GM23338 (cell line): Measurements from ENCODE around the gene CMIP. TPM values are rescaled to one million over a fixed set of nuclear protein-coding genes. Genes with fewer than 3 reads are reported as not detected.

Experiments
- ATAC-seq: fragments of 200-7000 bp; cut with Tn5 transposase; 3 replicates; pipeline ENCODE4 v1.9.1; 2020
- DNase-seq: peaks from one replicate; pipeline ENCODE4 v3.0.0-alpha.2; 2015; ENCODE audit warnings: low spot score
- H2AFZ ChIP-seq: fragments of 200-600 bp; sonication (generic); 2 replicates; pipeline ENCODE4 v1.8.0; 2016; ENCODE audit warnings: antibody characterized with exemption, mild to moderate bottlenecking, moderate library complexity
- H3F3A ChIP-seq: fragments of 200-600 bp; sonication (generic); replicated peaks from 2 replicates; pipeline ENCODE4 v1.8.0; 2017; ENCODE audit warnings: antibody characterized with exemption, mixed run types, low read depth
- H3K27ac ChIP-seq: fragments of 200-600 bp; sonication (generic); 2 replicates; pipeline ENCODE4 v1.6.1; 2016; ENCODE audit warnings: low read depth
- H3K27me3 ChIP-seq: fragments of 200-600 bp; sonication (generic); 2 replicates; pipeline ENCODE4 v1.8.0; 2016; ENCODE audit warnings: mild to moderate bottlenecking, mixed run types, moderate library complexity; ENCODE audit not compliant: insufficient read depth
- H3K36me3 ChIP-seq: fragments of 200-600 bp; sonication (generic); 2 replicates; pipeline ENCODE4 v1.8.0; 2016; ENCODE audit warnings: mild to moderate bottlenecking; ENCODE audit not compliant: insufficient read depth
- H3K4me1 ChIP-seq: fragments of 200-600 bp; sonication (generic); 2 replicates; pipeline ENCODE4 v1.8.0; 2016; ENCODE audit warnings: mild to moderate bottlenecking, moderate library complexity; ENCODE audit not compliant: insufficient read depth
- H3K4me2 ChIP-seq: fragments of 200-600 bp; sonication (generic); 2 replicates; pipeline ENCODE4 v1.7.1; 2017; ENCODE audit warnings: mixed run types
- H3K4me3 ChIP-seq: fragments of 200-600 bp; sonication (generic); 2 replicates; pipeline ENCODE4 v1.6.1; 2016; ENCODE audit warnings: mixed run types
- H3K79me2 ChIP-seq: fragments of 200-600 bp; sonication (generic); replicated peaks from 2 replicates; pipeline ENCODE4 v1.8.0; 2017; ENCODE audit warnings: mild to moderate bottlenecking; ENCODE audit not compliant: insufficient read depth
- H3K9me2 ChIP-seq: fragments of 200-600 bp; sonication (generic); 2 replicates; pipeline ENCODE4 v1.8.0; 2017; ENCODE audit not compliant: insufficient read depth
- H4K20me1 ChIP-seq: fragments of 200-600 bp; sonication (generic); replicated peaks from 2 replicates; pipeline ENCODE4 v1.8.0; 2017; ENCODE audit warnings: mild to moderate bottlenecking; ENCODE audit not compliant: insufficient read depth
- H3K27ac Mint-ChIP-seq: 2 replicates; pipeline ENCODE4 v1.8.0; 2020; ENCODE audit warnings: inconsistent platforms, mild to moderate bottlenecking, moderate library complexity, mixed read lengths
- H3K27me3 Mint-ChIP-seq: 3 replicates; pipeline ENCODE4 v1.8.0; 2022; ENCODE audit warnings: low read depth, mild to moderate bottlenecking, moderate library complexity, mixed read lengths, inconsistent platforms; ENCODE audit not compliant: insufficient read depth, poor library complexity
- H3K36me3 Mint-ChIP-seq: 3 replicates; pipeline ENCODE4 v1.8.0; 2021; ENCODE audit warnings: low read depth, mild to moderate bottlenecking, inconsistent platforms, moderate library complexity, mixed read lengths
- H3K4me1 Mint-ChIP-seq: 3 replicates; pipeline ENCODE4 v1.8.0; 2020; ENCODE audit warnings: mild to moderate bottlenecking, inconsistent platforms, mixed read lengths
- H3K4me3 Mint-ChIP-seq: 3 replicates; pipeline ENCODE4 v1.8.0; 2021; ENCODE audit warnings: moderate library complexity, mild to moderate bottlenecking, inconsistent platforms, mixed read lengths
- H3K9me3 Mint-ChIP-seq: 3 replicates; pipeline ENCODE4 v1.8.0; 2020; ENCODE audit warnings: moderate library complexity, mild to moderate bottlenecking, inconsistent platforms, mixed read lengths
- EZH2 ChIP-seq: fragments of 200-600 bp; sonication (generic); IDR thresholded peaks from one replicate; pipeline ENCODE4 v1.8.0; 2017; ENCODE audit warnings: antibody characterized with exemption, mild to moderate bottlenecking, low read depth; ENCODE audit not compliant: unreplicated experiment
- EZH2phosphoT487 ChIP-seq: fragments of 200-600 bp; sonication (generic); IDR thresholded peaks from one replicate; pipeline ENCODE4 v1.8.1; 2018; ENCODE audit warnings: antibody characterized with exemption; ENCODE audit not compliant: unreplicated experiment
- JUNB ChIP-seq: IDR thresholded peaks from one replicate; pipeline ENCODE4 v1.6.1; 2016; ENCODE audit warnings: antibody characterized with exemption; ENCODE audit not compliant: unreplicated experiment
- STAT1 ChIP-seq: IDR thresholded peaks from one replicate; pipeline ENCODE4 v1.6.1; 2016; ENCODE audit warnings: antibody characterized with exemption; ENCODE audit not compliant: unreplicated experiment
- ZNF114 ChIP-seq: fragments of 250-450 bp; sonication (Bioruptor Pico); IDR thresholded peaks from 2 replicates; pipeline ENCODE4 v1.5.0; 2020; ENCODE audit warnings: mild to moderate bottlenecking, moderate library complexity
- ZNF331 ChIP-seq: fragments of 250-450 bp; sonication (Bioruptor Pico); IDR thresholded peaks from 2 replicates; pipeline ENCODE4 v1.5.0; 2020; ENCODE audit warnings: low read depth, mild to moderate bottlenecking, moderate library complexity
- ZNF462 ChIP-seq: fragments of 250-450 bp; sonication (Bioruptor Pico); IDR thresholded peaks from 2 replicates; pipeline ENCODE4 v1.5.0; 2020; ENCODE audit warnings: mild to moderate bottlenecking, moderate library complexity
- polyA plus RNA-seq: library from polyadenylated mRNA; unstranded; fragments of >200 nt; fragmentation: Nextera tagmentation; extraction: Ambion mirVana; gene quantifications from 2 replicates; pipeline ENCODE4 v1.2.1, GENCODE V29; 2016
- total RNA-seq: library from RNA; depleted of rRNA; stranded (reverse); fragments of >200 nt; shearing (Covaris generic); gene quantifications from 2 replicates; pipeline ENCODE4 v1.2.3, GENCODE V29; 2014
- TF ChIP-seq, protein P1 (sequence below), 2 experiments: fragments of 200-600 bp in 1 of 2; sonication (generic) in 1 of 2; conservative IDR thresholded peaks; 2 replicates each; pipeline versions ENCODE4 v1.5.1 to v1.6.1; 2016 to 2017; ENCODE audit warnings: antibody characterized with exemption in 2 of 2, low read depth in 2 of 2, mild to moderate bottlenecking in 2 of 2, moderate library complexity in 1 of 2

CMIP gene
- total and polyA plus RNA-seq, 2 experiments from 2014 or later, result 9.5 to 62.3 TPM

GRCh38 chr16:81460075-81460474 is 15.5 kb downstream of the CMIP start (continued):
- no peak for TF ChIP-seq ZNF462 (CRISPR knock-in tag)
- TF ChIP-seq EZH2phosphoT487, result no peak
- no peak for TF ChIP-seq STAT1

DNA sequence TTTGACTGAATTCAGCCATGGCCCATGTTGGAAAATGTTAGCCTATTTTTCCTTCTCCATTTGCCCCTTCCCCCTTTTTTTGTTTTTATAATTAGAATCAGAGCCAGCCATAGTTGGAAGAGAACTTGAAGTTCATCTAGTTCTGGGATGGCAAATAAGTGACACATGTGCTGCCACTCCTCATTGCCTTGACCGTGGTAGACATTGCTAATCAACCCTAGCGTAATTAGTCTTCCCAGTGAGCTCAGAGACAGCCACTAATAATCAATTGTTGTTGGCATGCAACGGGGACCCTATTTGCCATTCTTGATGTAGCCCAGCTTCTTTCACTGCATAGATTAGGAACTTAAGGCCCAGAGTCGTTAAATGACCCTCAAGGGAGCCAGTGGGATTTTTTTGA is 16.6 kb downstream of the CMIP start:
- TF ChIP-seq STAT1 (no peak), JUNB (no peak), ZNF114 (CRISPR knock-in tag) (no peak), ZNF331 (CRISPR knock-in tag) (no peak), EZH2 (no peak), ZNF462 (CRISPR knock-in tag) (no peak)
- TF ChIP-seq, protein P1, sequence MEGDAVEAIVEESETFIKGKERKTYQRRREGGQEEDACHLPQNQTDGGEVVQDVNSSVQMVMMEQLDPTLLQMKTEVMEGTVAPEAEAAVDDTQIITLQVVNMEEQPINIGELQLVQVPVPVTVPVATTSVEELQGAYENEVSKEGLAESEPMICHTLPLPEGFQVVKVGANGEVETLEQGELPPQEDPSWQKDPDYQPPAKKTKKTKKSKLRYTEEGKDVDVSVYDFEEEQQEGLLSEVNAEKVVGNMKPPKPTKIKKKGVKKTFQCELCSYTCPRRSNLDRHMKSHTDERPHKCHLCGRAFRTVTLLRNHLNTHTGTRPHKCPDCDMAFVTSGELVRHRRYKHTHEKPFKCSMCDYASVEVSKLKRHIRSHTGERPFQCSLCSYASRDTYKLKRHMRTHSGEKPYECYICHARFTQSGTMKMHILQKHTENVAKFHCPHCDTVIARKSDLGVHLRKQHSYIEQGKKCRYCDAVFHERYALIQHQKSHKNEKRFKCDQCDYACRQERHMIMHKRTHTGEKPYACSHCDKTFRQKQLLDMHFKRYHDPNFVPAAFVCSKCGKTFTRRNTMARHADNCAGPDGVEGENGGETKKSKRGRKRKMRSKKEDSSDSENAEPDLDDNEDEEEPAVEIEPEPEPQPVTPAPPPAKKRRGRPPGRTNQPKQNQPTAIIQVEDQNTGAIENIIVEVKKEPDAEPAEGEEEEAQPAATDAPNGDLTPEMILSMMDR (conservative IDR thresholded peaks at IDR 0.05; ENCODE audit: low read depth in 2 of 2), result no peak
- Mint-ChIP-seq H3K9me3 (no peaks in the 10 kb centered on the region), H3K36me3 (peaks cover 18% of the 10 kb centered on the region), H3K4me3 (no peak overlapping the region), H3K27me3 (peaks cover 5% of the 10 kb centered on the region), H3K27ac (no peak overlapping the region), H3K4me1 (peaks cover 28% of the 10 kb centered on the region)
- no peak overlapping the region for H3K4me3 ChIP-seq
- no peak for DNase-seq
- H4K20me1 ChIP-seq, result peaks cover 60% of the 10 kb centered on the region
- no peak overlapping the region for H3K27ac ChIP-seq
- H3K4me2 ChIP-seq, result no peak overlapping the region
- H3K9me2 ChIP-seq, result no peaks in the 10 kb centered on the region
- peaks cover 100% of the 10 kb centered on the region for H3K79me2 ChIP-seq
- no peak overlapping the region for H2AFZ ChIP-seq
- peaks cover 14% of the 10 kb centered on the region; the same call in 1 of the 2 replicates for H3K4me1 ChIP-seq
- H3K27me3 ChIP-seq, result no peaks in the 10 kb centered on the region
- no peak for ATAC-seq
- no peaks in the 10 kb centered on the region for H3K36me3 ChIP-seq
- no peaks in the 10 kb centered on the region for H3F3A ChIP-seq
